Nephron (organoid): Measurements from ENCODE around the gene SLC19A3.
"Not testable (repeated sequence)": the region's sequence is repeated elsewhere in the genome, so short reads cannot be mapped to it uniquely, and the experiment has no call there.

ENCODE experiments used
- H3K27ac Mint-ChIP-seq, 3 experiments: 2 replicates each; pipeline ENCODE4 v1.8.0; 2020; ENCODE audit warnings: mixed read lengths in 3 of 3, mild to moderate bottlenecking in 2 of 3, moderate library complexity in 1 of 3
- H3K27me3 Mint-ChIP-seq: 2 replicates; pipeline ENCODE4 v1.8.0; 2021; ENCODE audit warnings: low read depth, mild to moderate bottlenecking, moderate library complexity, mixed read lengths
- H3K36me3 Mint-ChIP-seq: 2 replicates; pipeline ENCODE4 v1.8.0; 2020; ENCODE audit warnings: low read depth, mixed read lengths
- H3K4me1 Mint-ChIP-seq: 2 replicates; pipeline ENCODE4 v1.8.0; 2020; ENCODE audit warnings: mixed read lengths
- H3K4me3 Mint-ChIP-seq, 3 experiments: 2 replicates each; pipeline ENCODE4 v1.8.0; 2020; ENCODE audit warnings: mild to moderate bottlenecking in 3 of 3, mixed read lengths in 3 of 3, moderate library complexity in 2 of 3
- H3K9me3 Mint-ChIP-seq: 2 replicates; pipeline ENCODE4 v1.8.0; 2020; ENCODE audit warnings: mixed read lengths
- CTCF ChIP-seq, 3 experiments: fragments of 200-600 bp; sonication (generic); IDR thresholded peaks; one replicate each; pipeline ENCODE4 v1.5.0; 2021; ENCODE audit warnings: antibody characterized with exemption in 3 of 3; ENCODE audit not compliant: unreplicated experiment in 3 of 3

The SLC19A3 gene

GRCh38 chr2:227717687-227718567 is at the start of gene SLC19A3:
Gene SLC19A3 (minus strand): TSS chr2:227718028. CDS start chr2:227702318, 15,710 bp downstream.
- H3K36me3 Mint-ChIP-seq, result no peaks in the 10 kb centered on the region
- peak within 1 kb of the TSS; percentile 81 to 87 (median 83) for H3K4me3 Mint-ChIP-seq
- H3K9me3 Mint-ChIP-seq, result no peaks in the 10 kb centered on the region
- peaks cover 24% of the 10 kb centered on the region for H3K27me3 Mint-ChIP-seq
- peak within 1 kb of the TSS; percentile 53 to 87 (median 66) for H3K27ac Mint-ChIP-seq
- TF ChIP-seq CTCF (IDR thresholded peaks at IDR 0.05; ENCODE audit: unreplicated experiment in 3 of 3), result no peak
- peaks cover 13% of the 10 kb centered on the region for H3K4me1 Mint-ChIP-seq

GRCh38 chr2:227766373-227766883 is 48.6 kb upstream of the SLC19A3 start:
- H3K27ac Mint-ChIP-seq, result peak overlapping the region; percentile 4 to 40 (median 7)
- H3K4me1 Mint-ChIP-seq, result peaks cover 10% of the 10 kb centered on the region
- H3K36me3 Mint-ChIP-seq, result no peaks in the 10 kb centered on the region
- no peak overlapping the region for H3K4me3 Mint-ChIP-seq
- no peaks in the 10 kb centered on the region for H3K27me3 Mint-ChIP-seq
- H3K9me3 Mint-ChIP-seq, result no peaks in the 10 kb centered on the region
- peak; percentile 83 to 95 (median 89) for TF ChIP-seq CTCF (IDR thresholded peaks at IDR 0.05; ENCODE audit: unreplicated experiment in 3 of 3)

- no peak overlapping the region for H3K4me3 Mint-ChIP-seq
- H3K36me3 Mint-ChIP-seq, result no peaks in the 10 kb centered on the region
- H3K9me3 Mint-ChIP-seq, result no peaks in the 10 kb centered on the region
These were observed 48.1 kb upstream of the SLC19A3 start for GRCh38 chr2:227765788-227766372.

GRCh38 chr2:227761740-227762476 is 44.1 kb upstream of the SLC19A3 start:
- no peak for TF ChIP-seq CTCF (IDR thresholded peaks at IDR 0.05; ENCODE audit: unreplicated experiment in 3 of 3)
- peaks cover 10% of the 10 kb centered on the region for H3K4me1 Mint-ChIP-seq

More at GRCh38 chr2:227765788-227766372, 48.1 kb upstream of the SLC19A3 start:
- Mint-ChIP-seq H3K27ac (peak overlapping the region; percentile 4 to 40 (median 7)), H3K4me1 (peaks cover 10% of the 10 kb centered on the region), H3K27me3 (no peaks in the 10 kb centered on the region)
- TF ChIP-seq CTCF (IDR thresholded peaks at IDR 0.05; ENCODE audit: unreplicated experiment in 3 of 3), result no peak

GRCh38 chr2:227759411-227760118 is 41.7 kb upstream of the SLC19A3 start:
- Mint-ChIP-seq H3K27ac (peak overlapping the region; percentile 71 to 96 (median 82)), H3K4me3 (no peak overlapping the region), H3K27me3 (no peaks in the 10 kb centered on the region), H3K4me1 (peaks cover 5% of the 10 kb centered on the region), H3K36me3 (no peaks in the 10 kb centered on the region), H3K9me3 (no peaks in the 10 kb centered on the region)
- TF ChIP-seq CTCF (IDR thresholded peaks at IDR 0.05; ENCODE audit: unreplicated experiment in 3 of 3), result no peak

More at GRCh38 chr2:227761740-227762476, 44.1 kb upstream of the SLC19A3 start:
- Mint-ChIP-seq H3K27ac (peak overlapping the region; percentile 85 to 98 (median 91)), H3K36me3 (no peaks in the 10 kb centered on the region), H3K4me3 (peak overlapping the region in 1 of 3 experiments; percentile 2), H3K27me3 (no peaks in the 10 kb centered on the region), H3K9me3 (no peaks in the 10 kb centered on the region)

GRCh38 chr2:227756261-227756660 is 38.4 kb upstream of the SLC19A3 start:
- H3K36me3 Mint-ChIP-seq, H3K4me3 Mint-ChIP-seq, H3K4me1 Mint-ChIP-seq, H3K9me3 Mint-ChIP-seq, H3K27me3 Mint-ChIP-seq: not testable (repeated sequence)
- peak overlapping the region in 1 of 3 experiments; percentile 4 for H3K27ac Mint-ChIP-seq
